OCI-M1 (cell line): Measurements from ENCODE around the gene ANXA2.

Source experiments
- DNase-seq: peaks from one replicate; lab custom pipeline; 2025; lab: John Stamatoyannopoulos, UW

ANXA2 gene

GRCh38 chr15:60389261-60390077 is 8.3 kb downstream of the ANXA2 start:
- no peak for DNase-seq

GRCh38 chr15:60387321-60387720 is 10.5 kb downstream of the ANXA2 start:
- no peak for DNase-seq

- no peak for DNase-seq
Observed at GRCh38 chr15:60386615-60387014, 11.2 kb downstream of the ANXA2 start.

GRCh38 chr15:60385620-60386552 is 11.9 kb downstream of the ANXA2 start:
- no peak for DNase-seq

- DNase-seq: no peak
Observed at GRCh38 chr15:60384526-60385126, 13.2 kb downstream of the ANXA2 start.

- no peak for DNase-seq
Observed at GRCh38 chr15:60384053-60384452, 13.7 kb downstream of the ANXA2 start.

GRCh38 chr15:60382773-60383674 is 14.8 kb downstream of the ANXA2 start:
- no peak for DNase-seq

- no peak for DNase-seq
Observed at GRCh38 chr15:60381148-60381788, 16.5 kb downstream of the ANXA2 start.

GRCh38 chr15:60379525-60380274 is 18.1 kb downstream of the ANXA2 start:
- DNase-seq: no peak

- no peak for DNase-seq
Observed at GRCh38 chr15:60379185-60379524, 18.6 kb downstream of the ANXA2 start.

GRCh38 chr15:60376677-60377095 is 21.1 kb downstream of the ANXA2 start:
- no peak for DNase-seq

GRCh38 chr15:60375306-60375705 is 22.5 kb downstream of the ANXA2 start:
- no peak for DNase-seq

GRCh38 chr15:60374628-60375081 is 23.1 kb downstream of the ANXA2 start:
- DNase-seq: no peak

- DNase-seq: no peak
Observed at GRCh38 chr15:60374209-60374608, 23.6 kb downstream of the ANXA2 start.

GRCh38 chr15:60373745-60374144 is 24.0 kb downstream of the ANXA2 start:
- no peak for DNase-seq

- no peak for DNase-seq
Observed at GRCh38 chr15:60373327-60373726, 24.5 kb downstream of the ANXA2 start.

- DNase-seq: no peak
Observed at GRCh38 chr15:60372756-60373155, 25.0 kb downstream of the ANXA2 start.

- DNase-seq: no peak
Observed at GRCh38 chr15:60372227-60372626, 25.6 kb downstream of the ANXA2 start.

GRCh38 chr15:60371175-60372051 is 26.4 kb downstream of the ANXA2 start:
- DNase-seq: no peak

- DNase-seq: no peak
Observed at GRCh38 chr15:60370869-60371136, 27.0 kb downstream of the ANXA2 start.
